ENCODE results near the gene OR5AP2. TPM values are rescaled to one million over a fixed set of nuclear protein-coding genes. Genes with fewer than 3 reads are reported as not detected.
A peak's percentile ranks its signal among the peaks of the same experiment; 100 is the strongest.
"Not testable (repeated sequence)": the region's sequence is repeated elsewhere in the genome, so short reads cannot be mapped to it uniquely, and the experiment has no call there.

Gene OR5AP2
- total RNA-seq, 2 donors from 2014 or later, result not detected

GRCh38 chr11:56625946-56626345 is 16.3 kb downstream of the OR5AP2 start:
- Histone ChIP-seq H3K36me3 (ENCODE audit: control insufficient read depth, insufficient read depth, low read length) (no peaks in the 10 kb centered on the region), H3K27me3 (ENCODE audit: control insufficient read depth, insufficient read depth, low read length, poor library complexity, severe bottlenecking) (no peaks in the 10 kb centered on the region), H3K9me3 (ENCODE audit: control insufficient read depth, low read length) (no peaks in the 10 kb centered on the region), H3K27ac (ENCODE audit: low read depth, low read length) (no peak overlapping the region), H3K4me1 (ENCODE audit: control insufficient read depth, insufficient read depth, low read length) (no peaks in the 10 kb centered on the region), H3K9ac (ENCODE audit: extremely low read depth, low read length, poor library complexity, severe bottlenecking) (no peak overlapping the region), H3K4me3 (ENCODE audit: low read length) (no peak overlapping the region)
- Mint-ChIP-seq H3K27ac (no peak overlapping the region), H3K4me3 (no peak overlapping the region), H3K27me3 (ENCODE audit: insufficient read depth) (no peaks in the 10 kb centered on the region), H3K36me3 (ENCODE audit: low read depth) (no peaks in the 10 kb centered on the region), H3K4me1 (no peaks in the 10 kb centered on the region), H3K9me3 (no peaks in the 10 kb centered on the region)
- WGBS, 2 experiments (ENCODE audit: insufficient coverage in 1 of 2, insufficient read length in 1 of 2), result no CpG with 5 or more reads among the region's 2 CpGs
- TF ChIP-seq CTCF (conservative IDR thresholded peaks at IDR 0.05), result no peak
- DNase-seq, result no peak

- no peak overlapping the region for H3K27ac ChIP-seq (ENCODE audit: low read depth, low read length)
- TF ChIP-seq CTCF (conservative IDR thresholded peaks at IDR 0.05), result peak; percentile 83
- H3K9ac ChIP-seq (ENCODE audit: extremely low read depth, low read length, poor library complexity, severe bottlenecking), result no peak overlapping the region
- WGBS, 2 experiments (ENCODE audit: insufficient coverage in 1 of 2, insufficient read length in 1 of 2), result 30 to 44% methylated on average over 1 to 3 of the region's 3 CpGs
- no peaks in the 10 kb centered on the region for H3K27me3 ChIP-seq (ENCODE audit: control insufficient read depth, insufficient read depth, low read length, poor library complexity, severe bottlenecking)
- H3K4me1 ChIP-seq (ENCODE audit: control insufficient read depth, insufficient read depth, low read length), result no peaks in the 10 kb centered on the region
- H3K36me3 Mint-ChIP-seq (ENCODE audit: low read depth), result no peaks in the 10 kb centered on the region
- no peak overlapping the region for H3K4me3 ChIP-seq (ENCODE audit: low read length)
- H3K27ac Mint-ChIP-seq, result peak overlapping the region; percentile 71
- H3K4me1 Mint-ChIP-seq, result no peaks in the 10 kb centered on the region
- no peaks in the 10 kb centered on the region for H3K9me3 ChIP-seq (ENCODE audit: control insufficient read depth, low read length)
- no peaks in the 10 kb centered on the region for H3K27me3 Mint-ChIP-seq (ENCODE audit: insufficient read depth)
- DNase-seq, result peak; percentile 51
- H3K4me3 Mint-ChIP-seq, result no peak overlapping the region
- no peaks in the 10 kb centered on the region for H3K9me3 Mint-ChIP-seq
- no peaks in the 10 kb centered on the region for H3K36me3 ChIP-seq (ENCODE audit: control insufficient read depth, insufficient read depth, low read length)
Measured at GRCh38 chr11:56624661-56625110, 17.6 kb downstream of the OR5AP2 start.

GRCh38 chr11:56611174-56611573 is 31.1 kb downstream of the OR5AP2 start:
- no peaks in the 10 kb centered on the region for H3K36me3 ChIP-seq (ENCODE audit: control insufficient read depth, insufficient read depth, low read length)
- WGBS, 2 experiments (ENCODE audit: insufficient coverage in 1 of 2, insufficient read length in 1 of 2), result 95% methylated on average over 1 of the region's 1 CpG; no CpG with 5 or more reads in 1 of the 2 experiments
- no peaks in the 10 kb centered on the region for H3K9me3 Mint-ChIP-seq
- H3K27ac Mint-ChIP-seq, result no peak overlapping the region
- DNase-seq, result no peak
- no peaks in the 10 kb centered on the region for H3K27me3 Mint-ChIP-seq (ENCODE audit: insufficient read depth)
- H3K27ac ChIP-seq (ENCODE audit: low read depth, low read length), result no peak overlapping the region
- H3K9me3 ChIP-seq (ENCODE audit: control insufficient read depth, low read length), result no peaks in the 10 kb centered on the region
- no peaks in the 10 kb centered on the region for H3K4me1 ChIP-seq (ENCODE audit: control insufficient read depth, insufficient read depth, low read length)
- no peak overlapping the region for H3K4me3 ChIP-seq (ENCODE audit: low read length)
- H3K4me3 Mint-ChIP-seq, result no peak overlapping the region
- no peaks in the 10 kb centered on the region for H3K36me3 Mint-ChIP-seq (ENCODE audit: low read depth)
- no peak overlapping the region for H3K9ac ChIP-seq (ENCODE audit: extremely low read depth, low read length, poor library complexity, severe bottlenecking)
- no peaks in the 10 kb centered on the region for H3K27me3 ChIP-seq (ENCODE audit: control insufficient read depth, insufficient read depth, low read length, poor library complexity, severe bottlenecking)
- H3K4me1 Mint-ChIP-seq, result no peaks in the 10 kb centered on the region
- TF ChIP-seq CTCF (conservative IDR thresholded peaks at IDR 0.05), result no peak

GRCh38 chr11:56592088-56592717 is 50.0 kb downstream of the OR5AP2 start:
- not testable (repeated sequence) for H3K27ac ChIP-seq (ENCODE audit: low read depth, low read length); H3K4me1 ChIP-seq (ENCODE audit: control insufficient read depth, insufficient read depth, low read length); H3K36me3 Mint-ChIP-seq (ENCODE audit: low read depth); H3K27me3 Mint-ChIP-seq (ENCODE audit: insufficient read depth); H3K4me3 ChIP-seq (ENCODE audit: low read length); DNase-seq; H3K27ac Mint-ChIP-seq; H3K36me3 ChIP-seq (ENCODE audit: control insufficient read depth, insufficient read depth, low read length); H3K27me3 ChIP-seq (ENCODE audit: control insufficient read depth, insufficient read depth, low read length, poor library complexity, severe bottlenecking); H3K4me3 Mint-ChIP-seq; H3K9ac ChIP-seq (ENCODE audit: extremely low read depth, low read length, poor library complexity, severe bottlenecking); H3K4me1 Mint-ChIP-seq
- H3K9me3 ChIP-seq (ENCODE audit: control insufficient read depth, low read length), result peaks cover 13% of the 10 kb centered on the region
- WGBS, 2 experiments (ENCODE audit: insufficient coverage in 1 of 2, insufficient read length in 1 of 2), result 96 to 97% methylated on average over 6 to 18 of the region's 20 CpGs
- peaks cover 45% of the 10 kb centered on the region for H3K9me3 Mint-ChIP-seq

Measured in endodermal cell (in vitro differentiated cells).